ENCODE data around the gene BSPH1. TPM values are rescaled to one million over a fixed set of nuclear protein-coding genes. Genes with fewer than 3 reads are reported as not detected.

Gene BSPH1
- total and polyA plus RNA-seq, 10 of the 15 experiments (the other 5 are each of a cell fraction or from before 2014, with no cell fraction given): not detected

DNA sequence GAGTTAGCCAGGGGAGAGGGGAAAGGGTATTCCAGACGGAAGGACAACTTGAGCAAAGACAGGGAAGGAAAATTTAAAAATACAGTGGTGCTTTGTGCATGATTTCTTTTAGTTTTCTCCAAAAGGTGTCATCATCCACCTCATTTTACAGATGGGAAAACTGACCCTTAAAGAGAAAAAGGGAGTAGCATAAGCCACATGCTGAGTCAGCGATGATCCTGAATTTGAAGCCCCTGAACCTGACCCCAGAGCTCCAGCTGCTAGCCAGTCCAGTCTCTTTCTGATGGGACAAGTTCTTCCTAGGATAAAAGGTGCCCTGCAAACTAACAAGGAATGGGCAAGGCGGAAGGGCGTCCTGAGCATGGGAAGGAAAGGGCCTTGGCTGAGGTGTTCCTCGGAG is 41.6 kb upstream of the BSPH1 start:
- BruUV-seq (replicated peaks): no TSS peak
- Histone ChIP-seq H3K27me3 (replicated peaks in 1 of 2; ENCODE audit: control insufficient read depth in 2 of 2, insufficient read depth in 2 of 2, low read length in 1 of 2) (no peaks in the 10 kb centered on the region), H3K4me2 (ENCODE audit: control insufficient read depth, insufficient read depth) (no peak overlapping the region)

DNA sequence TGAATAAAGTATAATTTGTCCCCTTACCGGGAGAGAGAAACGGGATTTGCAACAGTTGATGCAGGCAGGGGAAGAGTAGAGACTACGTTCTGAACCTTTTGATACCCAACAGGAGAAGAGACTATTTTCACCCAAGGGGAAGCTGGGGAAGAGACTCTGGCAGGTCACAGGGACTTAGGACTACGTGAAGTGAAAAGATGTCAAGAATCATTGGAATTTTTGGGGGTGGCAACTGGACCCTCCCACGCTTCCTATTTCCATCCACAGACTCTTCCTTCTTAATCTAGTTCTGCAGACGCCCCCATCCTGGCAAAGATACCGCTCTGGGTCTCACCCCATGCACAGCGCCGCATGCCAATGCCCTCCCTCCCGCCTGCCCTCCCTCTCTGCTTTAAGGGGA is 38.1 kb upstream of the BSPH1 start:
- Histone ChIP-seq H3K79me2 (ENCODE audit: control insufficient read depth, insufficient read depth, low read length) (no peaks in the 10 kb centered on the region), H3K27me3 (replicated peaks in 1 of 2; ENCODE audit: control insufficient read depth in 2 of 2, insufficient read depth in 2 of 2, low read length in 1 of 2) (no peaks in the 10 kb centered on the region), H3K27ac (ENCODE audit: control insufficient read depth, insufficient read depth) (no peak overlapping the region), H3K4me3 (no peak overlapping the region), H2AFZ (ENCODE audit: control insufficient read depth, low read depth, low read length) (no peak overlapping the region), H3K36me3 (ENCODE audit: control insufficient read depth in 2 of 2, insufficient read depth in 2 of 2, low read length in 1 of 2) (no peaks in the 10 kb centered on the region), H3K4me2 (ENCODE audit: control insufficient read depth, insufficient read depth) (no peak overlapping the region), H3K9ac (ENCODE audit: control insufficient read depth, insufficient read depth, low read length) (no peak overlapping the region), H3K9me3 (replicated peaks; ENCODE audit: control insufficient read depth, insufficient read depth, low read length) (no peaks in the 10 kb centered on the region), H4K20me1 (ENCODE audit: control insufficient read depth, insufficient read depth) (no peaks in the 10 kb centered on the region), H3K4me1 (ENCODE audit: control insufficient read depth, insufficient read depth, low read length) (no peaks in the 10 kb centered on the region)
- ATAC-seq: no peak
- BruUV-seq (replicated peaks): no TSS peak
- ChIA-PET CTCF (no interaction called here), SMC1A (ENCODE audit: uncharacterized antibody, unreplicated experiment) (no interaction called here), RAD21 (ENCODE audit: unreplicated experiment) (no interaction called here), POLR2A (no interaction called here)
- DNase-seq (ENCODE audit: low read depth, low spot score): no peak
- in situ Hi-C loops (cut with MboI) (no loop called here), intact Hi-C loops (cut with micrococcal nuclease; ENCODE audit: unreplicated experiment) (no loop called here)
- FAIRE-seq: no peak
- 45% methylated on average over 10 of the region's 10 CpGs for WGBS (ENCODE audit: insufficient coverage, insufficient replicate concordance, low lambda C conversion rate, missing lambda C conversion rate)
- TF ChIP-seq MEF2A (IDR thresholded peaks at IDR 0.05; ENCODE audit: insufficient read depth, low read depth, low read length) (no peak), ZNF384 (IDR thresholded peaks at IDR 0.05; ENCODE audit: borderline replicate concordance, low read depth, low read length) (no peak), ASH2L (IDR thresholded peaks at IDR 0.05; ENCODE audit: borderline replicate concordance, low read depth) (no peak), TAF1 (IDR thresholded peaks at IDR 0.05; ENCODE audit: borderline replicate concordance, low read depth, low read length) (no peak), POU2F2 (IDR thresholded peaks at IDR 0.05; ENCODE audit: borderline replicate concordance, low read depth, low read length) (no peak), RFX5 (IDR thresholded peaks at IDR 0.05; ENCODE audit: low read depth, low read length) (no peak), BCL11A (IDR thresholded peaks at IDR 0.05; ENCODE audit: low read depth, low read length) (no peak), TCF12 (IDR thresholded peaks at IDR 0.05; ENCODE audit: low read depth, low read length) (no peak), NR2C1 (IDR thresholded peaks at IDR 0.05) (no peak)
- TF ChIP-seq, protein P1, sequence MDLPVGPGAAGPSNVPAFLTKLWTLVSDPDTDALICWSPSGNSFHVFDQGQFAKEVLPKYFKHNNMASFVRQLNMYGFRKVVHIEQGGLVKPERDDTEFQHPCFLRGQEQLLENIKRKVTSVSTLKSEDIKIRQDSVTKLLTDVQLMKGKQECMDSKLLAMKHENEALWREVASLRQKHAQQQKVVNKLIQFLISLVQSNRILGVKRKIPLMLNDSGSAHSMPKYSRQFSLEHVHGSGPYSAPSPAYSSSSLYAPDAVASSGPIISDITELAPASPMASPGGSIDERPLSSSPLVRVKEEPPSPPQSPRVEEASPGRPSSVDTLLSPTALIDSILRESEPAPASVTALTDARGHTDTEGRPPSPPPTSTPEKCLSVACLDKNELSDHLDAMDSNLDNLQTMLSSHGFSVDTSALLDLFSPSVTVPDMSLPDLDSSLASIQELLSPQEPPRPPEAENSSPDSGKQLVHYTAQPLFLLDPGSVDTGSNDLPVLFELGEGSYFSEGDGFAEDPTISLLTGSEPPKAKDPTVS (IDR thresholded peaks at IDR 0.05; ENCODE audit: low read depth, low read length): no peak
- TF ChIP-seq, protein P2, sequence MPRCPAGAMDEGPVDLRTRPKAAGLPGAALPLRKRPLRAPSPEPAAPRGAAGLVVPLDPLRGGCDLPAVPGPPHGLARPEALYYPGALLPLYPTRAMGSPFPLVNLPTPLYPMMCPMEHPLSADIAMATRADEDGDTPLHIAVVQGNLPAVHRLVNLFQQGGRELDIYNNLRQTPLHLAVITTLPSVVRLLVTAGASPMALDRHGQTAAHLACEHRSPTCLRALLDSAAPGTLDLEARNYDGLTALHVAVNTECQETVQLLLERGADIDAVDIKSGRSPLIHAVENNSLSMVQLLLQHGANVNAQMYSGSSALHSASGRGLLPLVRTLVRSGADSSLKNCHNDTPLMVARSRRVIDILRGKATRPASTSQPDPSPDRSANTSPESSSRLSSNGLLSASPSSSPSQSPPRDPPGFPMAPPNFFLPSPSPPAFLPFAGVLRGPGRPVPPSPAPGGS (IDR thresholded peaks at IDR 0.05; ENCODE audit: borderline replicate concordance, insufficient read depth, low read depth, low read length, poor library complexity, severe bottlenecking): no peak

More for the DNA sequence above, 41.6 kb upstream of the BSPH1 start:
- Histone ChIP-seq H4K20me1 (ENCODE audit: control insufficient read depth, insufficient read depth) (no peaks in the 10 kb centered on the region), H3K4me3 (no peak overlapping the region), H3K79me2 (ENCODE audit: control insufficient read depth, insufficient read depth, low read length) (no peaks in the 10 kb centered on the region), H2AFZ (ENCODE audit: control insufficient read depth, low read depth, low read length) (no peak overlapping the region), H3K4me1 (ENCODE audit: control insufficient read depth, insufficient read depth, low read length) (no peaks in the 10 kb centered on the region), H3K27ac (ENCODE audit: control insufficient read depth, insufficient read depth) (no peak overlapping the region), H3K9ac (ENCODE audit: control insufficient read depth, insufficient read depth, low read length) (no peak overlapping the region), H3K9me3 (replicated peaks; ENCODE audit: control insufficient read depth, insufficient read depth, low read length) (peaks cover 1% of the 10 kb centered on the region; the same call in 2 of the 3 replicates), H3K36me3 (ENCODE audit: control insufficient read depth in 2 of 2, insufficient read depth in 2 of 2, low read length in 1 of 2) (no peaks in the 10 kb centered on the region)
- ChIA-PET POLR2A (no interaction called here), CTCF (no interaction called here), SMC1A (ENCODE audit: uncharacterized antibody, unreplicated experiment) (interaction anchor here (1.9 kb wide), 1 partner anchor 74 kb away, joined by 4 read pairs; no protein-coding TSS in a partner anchor), RAD21 (ENCODE audit: unreplicated experiment) (no interaction called here)
- WGBS (ENCODE audit: insufficient coverage, insufficient replicate concordance, low lambda C conversion rate, missing lambda C conversion rate): 23% methylated on average over 5 of the region's 5 CpGs
- intact Hi-C loops (cut with micrococcal nuclease; ENCODE audit: unreplicated experiment): no loop called here
- DNase-seq (ENCODE audit: low read depth, low spot score): no peak
- FAIRE-seq: no peak
- in situ Hi-C loops (cut with MboI): no loop called here
- TF ChIP-seq, protein P3, sequence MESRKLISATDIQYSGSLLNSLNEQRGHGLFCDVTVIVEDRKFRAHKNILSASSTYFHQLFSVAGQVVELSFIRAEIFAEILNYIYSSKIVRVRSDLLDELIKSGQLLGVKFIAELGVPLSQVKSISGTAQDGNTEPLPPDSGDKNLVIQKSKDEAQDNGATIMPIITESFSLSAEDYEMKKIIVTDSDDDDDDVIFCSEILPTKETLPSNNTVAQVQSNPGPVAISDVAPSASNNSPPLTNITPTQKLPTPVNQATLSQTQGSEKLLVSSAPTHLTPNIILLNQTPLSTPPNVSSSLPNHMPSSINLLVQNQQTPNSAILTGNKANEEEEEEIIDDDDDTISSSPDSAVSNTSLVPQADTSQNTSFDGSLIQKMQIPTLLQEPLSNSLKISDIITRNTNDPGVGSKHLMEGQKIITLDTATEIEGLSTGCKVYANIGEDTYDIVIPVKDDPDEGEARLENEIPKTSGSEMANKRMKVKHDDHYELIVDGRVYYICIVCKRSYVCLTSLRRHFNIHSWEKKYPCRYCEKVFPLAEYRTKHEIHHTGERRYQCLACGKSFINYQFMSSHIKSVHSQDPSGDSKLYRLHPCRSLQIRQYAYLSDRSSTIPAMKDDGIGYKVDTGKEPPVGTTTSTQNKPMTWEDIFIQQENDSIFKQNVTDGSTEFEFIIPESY (IDR thresholded peaks at IDR 0.05): no peak
- no peak for TF ChIP-seq NR2C1 (IDR thresholded peaks at IDR 0.05)
- no peak for ATAC-seq
